Epithelial cell of esophagus (primary cell): ENCODE data around the gene ETV6.

Experiments used
- DNase-seq: peaks from one replicate; pipeline ENCODE4 v3.0.0; 2010; ENCODE audit warnings: low read depth
- H3K4me3 ChIP-seq: 2 replicates; pipeline ENCODE4 v1.5.1; 2011; ENCODE audit warnings: mild to moderate bottlenecking, low read length, control low read depth
- TF ChIP-seq, protein P1 (sequence below): IDR thresholded peaks from 2 replicates; pipeline ENCODE4 v1.5.1; 2011; ENCODE audit warnings: low read depth, mild to moderate bottlenecking, low read length, control low read depth, inconsistent platforms; ENCODE audit not compliant: insufficient read depth; ENCODE audit errors: missing control alignments

The ETV6 gene

DNA sequence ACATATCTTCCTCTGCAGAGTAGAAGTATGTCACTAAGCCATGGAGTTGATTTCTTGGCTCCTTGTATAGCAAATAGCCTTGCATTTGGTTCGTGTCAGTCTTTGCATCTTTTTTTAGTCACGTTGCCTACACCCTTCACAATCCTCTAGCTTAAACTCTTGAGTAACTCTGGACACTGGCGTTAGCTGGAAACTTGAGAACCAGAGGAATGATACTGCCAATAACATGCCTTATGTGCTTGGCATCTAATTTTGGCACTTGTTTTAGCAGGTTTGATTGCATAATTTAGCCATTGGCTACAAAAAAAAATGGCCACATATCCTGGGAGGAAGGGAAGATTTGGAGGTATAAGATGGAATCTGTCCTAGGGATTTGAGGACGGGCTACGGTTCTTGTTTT is 136.2 kb downstream of the ETV6 start:
- no peak overlapping the region for H3K4me3 ChIP-seq
- peak; percentile 90 for DNase-seq
- TF ChIP-seq, protein P1, sequence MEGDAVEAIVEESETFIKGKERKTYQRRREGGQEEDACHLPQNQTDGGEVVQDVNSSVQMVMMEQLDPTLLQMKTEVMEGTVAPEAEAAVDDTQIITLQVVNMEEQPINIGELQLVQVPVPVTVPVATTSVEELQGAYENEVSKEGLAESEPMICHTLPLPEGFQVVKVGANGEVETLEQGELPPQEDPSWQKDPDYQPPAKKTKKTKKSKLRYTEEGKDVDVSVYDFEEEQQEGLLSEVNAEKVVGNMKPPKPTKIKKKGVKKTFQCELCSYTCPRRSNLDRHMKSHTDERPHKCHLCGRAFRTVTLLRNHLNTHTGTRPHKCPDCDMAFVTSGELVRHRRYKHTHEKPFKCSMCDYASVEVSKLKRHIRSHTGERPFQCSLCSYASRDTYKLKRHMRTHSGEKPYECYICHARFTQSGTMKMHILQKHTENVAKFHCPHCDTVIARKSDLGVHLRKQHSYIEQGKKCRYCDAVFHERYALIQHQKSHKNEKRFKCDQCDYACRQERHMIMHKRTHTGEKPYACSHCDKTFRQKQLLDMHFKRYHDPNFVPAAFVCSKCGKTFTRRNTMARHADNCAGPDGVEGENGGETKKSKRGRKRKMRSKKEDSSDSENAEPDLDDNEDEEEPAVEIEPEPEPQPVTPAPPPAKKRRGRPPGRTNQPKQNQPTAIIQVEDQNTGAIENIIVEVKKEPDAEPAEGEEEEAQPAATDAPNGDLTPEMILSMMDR, result no peak

DNA sequence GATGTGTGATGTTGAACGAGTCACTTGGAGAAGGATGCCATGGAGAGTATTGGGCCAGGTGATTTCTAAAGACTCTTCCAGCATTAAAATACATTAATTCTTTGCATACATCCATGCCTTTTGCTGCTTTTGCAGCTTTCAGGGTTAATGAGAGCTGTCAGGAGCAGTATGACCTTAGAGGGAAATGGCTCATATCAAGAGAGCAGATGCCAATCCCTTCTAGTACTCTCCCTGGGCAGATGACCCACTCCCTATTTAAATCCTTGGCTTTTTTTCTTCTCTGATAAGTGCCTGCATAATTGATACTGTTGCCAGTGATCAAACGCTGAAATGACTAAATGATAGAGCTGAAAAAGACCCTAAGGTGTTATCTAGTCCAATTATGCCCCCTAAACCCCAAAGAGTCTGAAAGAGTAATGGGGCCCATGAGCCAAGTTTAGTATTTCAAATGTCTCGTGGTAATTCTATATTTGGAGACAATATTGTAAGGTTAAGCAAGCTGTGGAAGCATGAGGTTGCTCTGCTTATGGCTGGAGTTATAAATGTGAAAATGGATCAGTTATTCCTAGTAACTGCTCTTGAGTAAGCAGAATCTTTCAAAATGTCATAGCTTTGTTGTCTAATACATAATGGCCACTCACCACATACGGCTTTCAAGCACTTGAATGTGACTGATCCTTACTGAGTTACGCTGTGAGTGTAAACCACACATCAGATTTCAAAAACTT is 137.3 kb downstream of the ETV6 start:
- H3K4me3 ChIP-seq, result no peak overlapping the region
- TF ChIP-seq, protein P1, result no peak
- no peak for DNase-seq

DNA sequence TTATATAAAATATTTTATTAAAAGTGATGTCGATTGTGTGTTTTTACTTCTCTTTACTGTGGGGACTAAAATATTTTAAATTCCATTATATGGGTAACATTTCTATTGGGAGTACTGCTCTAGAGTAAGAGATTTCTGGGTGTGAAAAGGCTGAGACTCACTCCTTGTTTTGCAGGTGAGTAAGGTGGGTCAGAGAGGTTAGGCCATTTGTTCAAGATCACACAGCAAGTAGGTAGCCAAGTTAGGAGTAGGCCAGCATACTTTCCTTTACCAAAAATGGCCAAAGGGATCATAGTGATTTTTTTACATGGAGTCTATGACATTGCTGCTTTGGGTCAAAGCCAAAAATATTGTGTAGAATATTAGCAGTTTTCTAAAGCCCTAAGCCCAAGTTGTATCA is 138.0 kb downstream of the ETV6 start:
- DNase-seq, result no peak
- TF ChIP-seq, protein P1, result no peak
- no peak overlapping the region for H3K4me3 ChIP-seq

DNA sequence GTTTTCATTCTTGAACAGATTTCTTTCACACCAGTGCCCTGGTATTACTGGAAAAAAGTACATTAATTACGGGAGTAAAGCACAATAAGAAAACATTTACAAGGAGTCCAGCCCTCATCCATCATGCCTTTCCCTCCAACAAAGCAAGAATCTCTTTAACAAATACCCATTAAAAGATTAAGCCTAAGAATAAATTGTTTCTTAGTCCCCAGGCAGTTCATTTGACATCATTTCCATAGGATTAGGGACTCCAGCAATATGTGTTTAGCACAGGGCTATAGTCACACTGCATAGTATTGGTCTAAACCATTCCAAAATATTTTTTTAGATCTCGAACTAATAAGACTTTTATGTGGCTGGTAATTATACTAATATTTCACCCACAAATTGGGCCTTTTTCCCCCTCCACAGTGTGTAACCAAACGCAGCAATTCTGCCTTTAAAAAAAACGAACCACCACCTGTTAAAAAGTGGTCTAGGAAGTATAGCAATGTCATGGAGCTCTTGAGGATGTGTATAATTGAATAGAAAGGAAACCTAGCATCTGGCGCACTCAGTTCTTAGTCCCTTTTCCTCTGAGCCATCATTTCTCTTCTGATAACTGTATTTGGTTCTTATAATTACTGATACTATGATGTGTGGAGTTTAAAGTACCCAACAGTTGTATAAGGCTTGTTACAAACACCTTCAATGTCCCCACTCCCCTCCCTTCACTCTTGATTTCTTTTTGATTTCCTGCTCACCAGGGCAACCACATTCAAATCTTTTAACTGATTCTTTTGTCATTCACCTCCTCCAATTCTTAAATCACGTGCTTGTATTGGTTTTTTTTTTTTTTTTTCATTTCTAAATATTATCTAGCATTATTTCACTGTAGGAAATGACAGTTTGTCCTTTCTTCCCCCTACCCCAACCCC is 138.7 kb downstream of the ETV6 start:
- no peak overlapping the region for H3K4me3 ChIP-seq
- TF ChIP-seq, protein P1, result no peak

DNA sequence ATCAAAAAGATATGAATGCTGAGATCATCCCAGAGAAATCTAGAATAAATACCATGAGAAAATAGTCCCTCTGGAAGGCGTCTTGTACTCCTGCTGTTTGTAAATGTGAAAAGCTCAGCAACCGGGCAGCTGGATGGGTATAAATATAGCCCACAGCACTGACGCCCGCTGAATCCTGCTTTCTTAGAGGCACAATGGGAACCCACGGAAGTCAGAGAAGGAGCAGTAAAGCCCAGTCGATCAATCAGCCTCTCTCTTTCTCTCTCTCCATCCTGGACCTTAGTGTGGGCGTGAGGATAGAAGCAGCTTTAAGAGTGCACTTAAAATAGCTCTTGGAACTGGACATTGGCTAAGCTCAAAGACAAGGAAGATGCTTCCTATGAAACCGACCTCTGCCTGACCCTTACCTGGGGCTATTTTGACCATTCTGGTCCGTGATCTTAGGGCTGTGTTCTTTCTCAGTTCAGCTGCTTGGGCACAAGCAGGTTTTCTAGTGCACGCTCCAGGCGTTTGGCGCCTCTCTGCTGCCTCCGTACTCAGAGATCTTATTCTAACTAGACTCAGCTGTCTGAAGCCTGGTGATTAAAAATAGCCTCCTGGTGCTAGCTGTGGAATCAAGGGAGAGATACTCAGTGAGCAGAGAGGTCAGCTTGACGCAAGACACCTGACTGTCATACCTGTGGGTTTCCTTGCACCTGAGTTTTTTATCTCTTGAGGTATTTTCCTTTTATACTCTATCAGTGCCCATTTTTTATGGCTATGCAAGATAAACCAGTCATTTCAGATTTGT is 144.6 kb downstream of the ETV6 start:
- no peak overlapping the region for H3K4me3 ChIP-seq

More for the DNA sequence above, 138.7 kb downstream of the ETV6 start:
- DNase-seq, result no peak

DNA sequence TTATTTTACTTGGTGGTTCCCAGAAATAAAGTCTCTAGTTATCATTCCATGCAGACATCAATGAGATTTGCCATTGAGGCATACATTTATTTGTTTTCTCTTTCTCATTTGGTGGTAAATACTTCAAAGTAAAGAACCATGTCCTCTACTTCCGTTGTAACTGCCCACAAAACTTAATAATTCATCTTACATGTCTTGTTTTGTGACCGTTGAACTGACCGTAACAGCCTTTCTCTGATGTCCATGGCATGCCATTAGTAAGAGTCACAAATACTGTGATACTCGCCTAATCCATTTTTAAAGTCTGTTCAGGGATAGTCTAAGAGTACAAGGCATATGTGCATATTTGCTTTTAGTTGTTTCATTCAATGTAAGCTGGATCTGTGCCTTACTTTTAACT is 145.3 kb downstream of the ETV6 start:
- no peak for DNase-seq
- TF ChIP-seq, protein P1, result no peak
- H3K4me3 ChIP-seq, result no peak overlapping the region

More for the DNA sequence above, 144.6 kb downstream of the ETV6 start:
- DNase-seq, result no peak
- TF ChIP-seq, protein P1, result no peak
